ENCODE results near the gene SEC24D. TPM values are rescaled to one million over a fixed set of nuclear protein-coding genes. Genes with fewer than 3 reads are reported as not detected.

Gene SEC24D
- total RNA-seq, 1 donor from 2014 or later: 28.3 TPM

DNA sequence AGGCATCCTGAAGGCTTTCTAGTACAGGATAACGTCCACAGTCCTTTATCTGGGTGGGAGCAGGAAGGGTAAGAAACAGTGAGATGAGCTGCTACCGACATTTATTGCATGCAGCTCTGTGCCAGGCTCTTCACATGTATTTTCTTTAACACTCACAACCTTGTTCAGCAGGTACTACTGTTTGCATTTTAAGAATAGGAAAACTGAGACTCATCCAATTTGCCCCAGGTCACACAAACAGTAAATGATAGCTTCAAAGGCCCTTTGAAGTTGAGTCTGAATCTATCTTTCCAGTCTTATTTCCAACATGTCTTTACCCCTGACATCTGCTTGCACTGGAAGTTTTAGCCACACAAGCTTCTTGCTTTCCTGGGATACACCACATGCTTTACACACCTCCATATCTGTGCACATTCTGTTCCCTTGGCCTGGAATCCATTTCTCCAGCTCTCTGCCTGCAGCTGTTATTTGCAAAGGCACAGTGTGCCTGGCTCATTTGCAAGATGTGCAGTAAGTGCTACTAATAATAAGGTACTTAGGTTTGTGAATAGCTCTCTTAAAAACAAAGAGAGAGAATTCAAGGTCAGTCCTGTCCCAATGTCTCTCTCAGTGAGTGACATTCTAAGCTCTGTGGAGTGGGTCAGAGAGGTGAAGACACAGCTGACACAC is 89.5 kb downstream of the SEC24D start:
- no peak overlapping the region for H3K4me3 ChIP-seq (ENCODE audit: low read depth, low read length)
- TF ChIP-seq, protein P1, sequence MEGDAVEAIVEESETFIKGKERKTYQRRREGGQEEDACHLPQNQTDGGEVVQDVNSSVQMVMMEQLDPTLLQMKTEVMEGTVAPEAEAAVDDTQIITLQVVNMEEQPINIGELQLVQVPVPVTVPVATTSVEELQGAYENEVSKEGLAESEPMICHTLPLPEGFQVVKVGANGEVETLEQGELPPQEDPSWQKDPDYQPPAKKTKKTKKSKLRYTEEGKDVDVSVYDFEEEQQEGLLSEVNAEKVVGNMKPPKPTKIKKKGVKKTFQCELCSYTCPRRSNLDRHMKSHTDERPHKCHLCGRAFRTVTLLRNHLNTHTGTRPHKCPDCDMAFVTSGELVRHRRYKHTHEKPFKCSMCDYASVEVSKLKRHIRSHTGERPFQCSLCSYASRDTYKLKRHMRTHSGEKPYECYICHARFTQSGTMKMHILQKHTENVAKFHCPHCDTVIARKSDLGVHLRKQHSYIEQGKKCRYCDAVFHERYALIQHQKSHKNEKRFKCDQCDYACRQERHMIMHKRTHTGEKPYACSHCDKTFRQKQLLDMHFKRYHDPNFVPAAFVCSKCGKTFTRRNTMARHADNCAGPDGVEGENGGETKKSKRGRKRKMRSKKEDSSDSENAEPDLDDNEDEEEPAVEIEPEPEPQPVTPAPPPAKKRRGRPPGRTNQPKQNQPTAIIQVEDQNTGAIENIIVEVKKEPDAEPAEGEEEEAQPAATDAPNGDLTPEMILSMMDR (conservative IDR thresholded peaks at IDR 0.05; ENCODE audit: low read depth, low read length): no peak
- DNase-seq (ENCODE audit: low read depth): no peak

GRCh38 chr4:118745357-118745756 is 90.6 kb downstream of the SEC24D start:
- DNase-seq (ENCODE audit: low read depth): no peak
- TF ChIP-seq, protein P1 (conservative IDR thresholded peaks at IDR 0.05; ENCODE audit: low read depth, low read length): no peak
- no peak overlapping the region for H3K4me3 ChIP-seq (ENCODE audit: low read depth, low read length)

DNA sequence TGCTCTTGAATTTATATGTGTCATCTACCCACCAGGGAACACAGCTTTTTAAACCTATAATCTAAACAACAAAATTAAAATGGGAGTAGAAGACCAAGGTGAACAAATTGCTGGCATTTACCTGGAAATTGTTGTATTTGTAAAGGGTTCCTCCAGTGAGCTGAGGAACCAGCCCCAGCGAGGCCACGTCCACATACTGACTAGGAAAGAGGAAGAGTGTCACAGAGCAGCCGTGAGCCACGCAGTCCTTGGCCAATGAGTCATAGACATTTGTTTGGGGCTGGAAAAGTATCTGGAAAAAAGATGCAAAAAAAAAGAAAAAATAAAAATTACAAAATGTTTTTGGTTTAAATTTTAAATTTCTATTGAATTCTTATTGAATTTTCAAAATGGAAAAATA is 92.1 kb downstream of the SEC24D start:
- no peak for DNase-seq (ENCODE audit: low read depth)
- TF ChIP-seq, protein P1 (conservative IDR thresholded peaks at IDR 0.05; ENCODE audit: low read depth, low read length): no peak

DNA sequence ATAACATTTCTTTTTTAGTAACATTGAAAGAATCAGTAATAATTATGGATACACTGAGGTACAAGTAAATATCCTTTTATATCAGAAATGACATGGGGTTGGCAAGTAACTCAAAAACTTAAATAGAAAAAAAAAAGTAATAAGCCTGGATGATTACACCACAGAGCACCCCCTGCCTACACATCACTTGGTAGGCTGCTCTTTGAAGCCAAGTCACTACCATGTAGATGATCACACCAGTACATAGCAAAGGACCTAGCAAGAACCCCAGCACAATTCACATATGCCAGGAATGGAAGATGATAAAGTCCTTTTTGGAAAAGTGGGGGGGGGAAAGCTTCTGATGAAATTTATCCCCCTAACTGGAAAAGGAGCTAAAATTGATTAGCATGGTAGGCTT is 93.9 kb downstream of the SEC24D start:
- DNase-seq (ENCODE audit: low read depth): no peak
- TF ChIP-seq, protein P1 (conservative IDR thresholded peaks at IDR 0.05; ENCODE audit: low read depth, low read length): no peak
- H3K4me3 ChIP-seq (ENCODE audit: low read depth, low read length): no peak overlapping the region

More for the DNA sequence above, 92.1 kb downstream of the SEC24D start:
- H3K4me3 ChIP-seq (ENCODE audit: low read depth, low read length): no peak overlapping the region

GRCh38 chr4:118741301-118741855 is 94.5 kb downstream of the SEC24D start:
- TF ChIP-seq, protein P1 (conservative IDR thresholded peaks at IDR 0.05; ENCODE audit: low read depth, low read length): no peak
- no peak overlapping the region for H3K4me3 ChIP-seq (ENCODE audit: low read depth, low read length)
- DNase-seq (ENCODE audit: low read depth): no peak

GRCh38 chr4:118740869-118741268 is 95.1 kb downstream of the SEC24D start:
- no peak for DNase-seq (ENCODE audit: low read depth)
- TF ChIP-seq, protein P1 (conservative IDR thresholded peaks at IDR 0.05; ENCODE audit: low read depth, low read length): no peak

More at GRCh38 chr4:118740869-118741268, 95.1 kb downstream of the SEC24D start:
- H3K4me3 ChIP-seq (ENCODE audit: low read depth, low read length): no peak overlapping the region
